Measurements from ENCODE around the gene BAIAP2L1.
A peak's percentile ranks its signal among the peaks of the same experiment; 100 is the strongest.

BAIAP2L1 gene, protein sequence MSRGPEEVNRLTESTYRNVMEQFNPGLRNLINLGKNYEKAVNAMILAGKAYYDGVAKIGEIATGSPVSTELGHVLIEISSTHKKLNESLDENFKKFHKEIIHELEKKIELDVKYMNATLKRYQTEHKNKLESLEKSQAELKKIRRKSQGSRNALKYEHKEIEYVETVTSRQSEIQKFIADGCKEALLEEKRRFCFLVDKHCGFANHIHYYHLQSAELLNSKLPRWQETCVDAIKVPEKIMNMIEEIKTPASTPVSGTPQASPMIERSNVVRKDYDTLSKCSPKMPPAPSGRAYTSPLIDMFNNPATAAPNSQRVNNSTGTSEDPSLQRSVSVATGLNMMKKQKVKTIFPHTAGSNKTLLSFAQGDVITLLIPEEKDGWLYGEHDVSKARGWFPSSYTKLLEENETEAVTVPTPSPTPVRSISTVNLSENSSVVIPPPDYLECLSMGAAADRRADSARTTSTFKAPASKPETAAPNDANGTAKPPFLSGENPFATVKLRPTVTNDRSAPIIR

GRCh38 chr7:98400542-98401340 is at the start of gene BAIAP2L1:
Gene BAIAP2L1, minus strand, starts transcription at chr7:98401090. Its CDS starts 238 bp downstream, at chr7:98400852.
- TF ChIP-seq TEAD4 (IDR thresholded peaks at IDR 0.05) (no peak), TAF1 (IDR thresholded peaks at IDR 0.05; ENCODE audit: low read depth) (no peak; the same call in 1 of the 2 replicates), RAD21 (IDR thresholded peaks at IDR 0.05; ENCODE audit: low read depth) (peak; percentile 75), TCF12 (IDR thresholded peaks at IDR 0.05; ENCODE audit: low read depth) (no peak), EGR1 (IDR thresholded peaks at IDR 0.05) (peak; percentile 28; the same call in 1 of the 2 replicates), ZBTB7A (IDR thresholded peaks at IDR 0.05; ENCODE audit: low read depth) (peak; percentile 94), MAX (IDR thresholded peaks at IDR 0.05) (peak; percentile 49), NFIC (IDR thresholded peaks at IDR 0.05) (no peak), EP300 (IDR thresholded peaks at IDR 0.05; ENCODE audit: borderline replicate concordance) (0 out of 2 replicates have a peak, but pooled peaks have one; percentile 18)

- TF ChIP-seq TAF1 (IDR thresholded peaks at IDR 0.05; ENCODE audit: low read depth) (no peak), TEAD4 (IDR thresholded peaks at IDR 0.05) (no peak)
Measured at GRCh38 chr7:98448766-98449165, 47.9 kb upstream of the BAIAP2L1 start.

- no peak for TF ChIP-seq NFIC (IDR thresholded peaks at IDR 0.05)
- TF ChIP-seq MAX (IDR thresholded peaks at IDR 0.05) = no peak
- TF ChIP-seq REST (IDR thresholded peaks at IDR 0.05; ENCODE audit: low read depth) = no peak
- TF ChIP-seq EGR1 (IDR thresholded peaks at IDR 0.05) = no peak
- TF ChIP-seq TAF1 (IDR thresholded peaks at IDR 0.05; ENCODE audit: low read depth) = no peak
- TF ChIP-seq CREB1 (IDR thresholded peaks at IDR 0.05; ENCODE audit: low read depth) = no peak
- TF ChIP-seq EP300 (IDR thresholded peaks at IDR 0.05; ENCODE audit: borderline replicate concordance) = no peak
- TF ChIP-seq TEAD4 (IDR thresholded peaks at IDR 0.05) = no peak
- TF ChIP-seq USF1 (IDR thresholded peaks at IDR 0.05) = no peak
- TF ChIP-seq FOXM1 (IDR thresholded peaks at IDR 0.05; ENCODE audit: borderline replicate concordance, low read depth) = no peak
Measured at GRCh38 chr7:98439484-98439883, 38.6 kb upstream of the BAIAP2L1 start.

GRCh38 chr7:98434087-98434486 is 33.2 kb upstream of the BAIAP2L1 start:
- TF ChIP-seq TCF12 (IDR thresholded peaks at IDR 0.05; ENCODE audit: low read depth) (no peak), CEBPB (IDR thresholded peaks at IDR 0.05) (no peak), EP300 (IDR thresholded peaks at IDR 0.05; ENCODE audit: borderline replicate concordance) (no peak), ZBTB7A (IDR thresholded peaks at IDR 0.05; ENCODE audit: low read depth) (no peak), YY1 (IDR thresholded peaks at IDR 0.05; ENCODE audit: low read depth) (no peak), NFIC (IDR thresholded peaks at IDR 0.05) (no peak), TAF1 (IDR thresholded peaks at IDR 0.05; ENCODE audit: low read depth) (no peak), RAD21 (IDR thresholded peaks at IDR 0.05; ENCODE audit: low read depth) (no peak), CREB1 (IDR thresholded peaks at IDR 0.05; ENCODE audit: low read depth) (no peak), TEAD4 (IDR thresholded peaks at IDR 0.05) (no peak), EGR1 (IDR thresholded peaks at IDR 0.05) (no peak), MAX (IDR thresholded peaks at IDR 0.05) (no peak), USF1 (IDR thresholded peaks at IDR 0.05) (no peak), REST (IDR thresholded peaks at IDR 0.05; ENCODE audit: low read depth) (no peak), FOXM1 (IDR thresholded peaks at IDR 0.05; ENCODE audit: borderline replicate concordance, low read depth) (no peak)

GRCh38 chr7:98429799-98430198 is 28.9 kb upstream of the BAIAP2L1 start:
- no peak for TF ChIP-seq TAF1 (IDR thresholded peaks at IDR 0.05; ENCODE audit: low read depth)
